Calu3 (cell line): Measurements from ENCODE around the gene NR3C1. TPM values are rescaled to one million over a fixed set of nuclear protein-coding genes. Genes with fewer than 3 reads are reported as not detected.
A peak's percentile ranks its signal among the peaks of the same experiment; 100 is the strongest.

ENCODE experiments used
- BruUV-seq: library from RNA; stranded (reverse); fragments of 400-500 nt; replicated peaks from 2 replicates; lab custom pipeline; 2021; lab: Mats Ljungman, UMichigan
- CTCF ChIA-PET: fragments of 300-600 bp; sonication (Branson Sonifier 250); formaldehyde crosslinking; loops from one replicate; lab custom pipeline; 2022; ENCODE audit warnings: antibody characterized with exemption; lab: Charles Lee
- DNase-seq: peaks from one replicate; pipeline ENCODE4 v3.0.0; 2022
- H3K27ac Mint-ChIP-seq: one replicate; pipeline ENCODE4 v1.8.0; 2022; ENCODE audit warnings: mixed read lengths; ENCODE audit not compliant: unreplicated experiment
- H3K27me3 Mint-ChIP-seq: one replicate; pipeline ENCODE4 v1.8.0; 2022; ENCODE audit warnings: mixed read lengths; ENCODE audit not compliant: unreplicated experiment
- H3K36me3 Mint-ChIP-seq: one replicate; pipeline ENCODE4 v1.8.0; 2022; ENCODE audit warnings: mild to moderate bottlenecking, moderate library complexity, mixed read lengths; ENCODE audit not compliant: insufficient read depth, unreplicated experiment
- H3K4me1 Mint-ChIP-seq: one replicate; pipeline ENCODE4 v1.8.0; 2022; ENCODE audit warnings: mild to moderate bottlenecking, low read depth, mixed read lengths; ENCODE audit not compliant: unreplicated experiment
- H3K4me3 Mint-ChIP-seq: one replicate; pipeline ENCODE4 v1.8.0; 2022; ENCODE audit warnings: mild to moderate bottlenecking, low read depth, moderate library complexity, mixed read lengths; ENCODE audit not compliant: unreplicated experiment
- H3K9me3 Mint-ChIP-seq: one replicate; pipeline ENCODE4 v1.8.0; 2022; ENCODE audit warnings: low read depth, mixed read lengths; ENCODE audit not compliant: unreplicated experiment
- CTCF ChIP-seq: fragments of 200-600 bp; IDR thresholded peaks from one replicate; pipeline ENCODE4 v1.8.0; 2022; ENCODE audit warnings: antibody characterized with exemption; ENCODE audit not compliant: unreplicated experiment
- intact Hi-C: fragments of 100-400 bp; cut with micrococcal nuclease; formaldehyde crosslinking; loops from one replicate; pipeline ENCODE4 v1.10.0; 2022; ENCODE audit not compliant: unreplicated experiment
- total RNA-seq: library from RNA; stranded (reverse); gene quantifications from 2 replicates; pipeline ENCODE4 v1.2.3, GENCODE V29; 2022

The NR3C1 gene
- total RNA-seq, 1 experiment from 2014 or later: 63.1 TPM

GRCh38 chr5:143244990-143245389, 158.5 kb downstream of the NR3C1 start:
- peaks cover 23% of the 10 kb centered on the region for H3K36me3 Mint-ChIP-seq
- intact Hi-C loops: loop anchor here (10.0 kb wide), 2 partner anchors 150 to 260 kb away; no protein-coding TSS in a partner anchor
- H3K4me1 Mint-ChIP-seq: peaks cover 65% of the 10 kb centered on the region
- H3K9me3 Mint-ChIP-seq: peaks cover 6% of the 10 kb centered on the region
- TF ChIP-seq CTCF: no peak
- H3K27ac Mint-ChIP-seq: peak overlapping the region; percentile 63
- peak overlapping the region; percentile 39 for H3K4me3 Mint-ChIP-seq
- no peak for DNase-seq
- CTCF ChIA-PET: interaction anchor here (1.2 to 2.0 kb wide), 3 partner anchors 117 to 242 kb away, joined by 3 to 7 read pairs (median 4); no protein-coding TSS in a partner anchor
- no peaks in the 10 kb centered on the region for H3K27me3 Mint-ChIP-seq
- BruUV-seq: no TSS peak

GRCh38 chr5:143244000-143244736, 159.3 kb downstream of the NR3C1 start:
- Mint-ChIP-seq H3K9me3 (peaks cover 6% of the 10 kb centered on the region), H3K4me1 (peaks cover 57% of the 10 kb centered on the region), H3K36me3 (peaks cover 23% of the 10 kb centered on the region), H3K4me3 (peak overlapping the region; percentile 39), H3K27me3 (no peaks in the 10 kb centered on the region), H3K27ac (peak overlapping the region; percentile 63)
- TSS peak; percentile 83 for BruUV-seq
- CTCF ChIA-PET: interaction anchor here (1.0 to 1.2 kb wide), 2 partner anchors 10 to 116 kb away, joined by 3 to 4 read pairs; no protein-coding TSS in a partner anchor
- peak; percentile 72 for DNase-seq
- intact Hi-C loops: loop anchor here (10.0 kb wide), 2 partner anchors 151 to 261 kb away; no protein-coding TSS in a partner anchor
- no peak for TF ChIP-seq CTCF

GRCh38 chr5:143243103-143243502, 160.4 kb downstream of the NR3C1 start:
- no peak overlapping the region for H3K4me3 Mint-ChIP-seq
- CTCF ChIA-PET: no interaction called here
- DNase-seq: no peak

GRCh38 chr5:143241892-143242291, 161.6 kb downstream of the NR3C1 start:
- Mint-ChIP-seq H3K27ac (peak overlapping the region; percentile 32), H3K4me1 (peaks cover 51% of the 10 kb centered on the region), H3K27me3 (no peaks in the 10 kb centered on the region), H3K9me3 (no peaks in the 10 kb centered on the region), H3K36me3 (peaks cover 15% of the 10 kb centered on the region), H3K4me3 (peak overlapping the region; percentile 22)
- no peak for DNase-seq
- no peak for TF ChIP-seq CTCF
- BruUV-seq: no TSS peak
- intact Hi-C loops: loop anchor here (10.0 kb wide), 2 partner anchors 153 to 263 kb away; no protein-coding TSS in a partner anchor
- CTCF ChIA-PET: interaction anchor here (0.6 to 1.0 kb wide), 4 partner anchors 10 to 159 kb away, joined by 3 to 5 read pairs (median 3); no protein-coding TSS in a partner anchor

More at GRCh38 chr5:143243103-143243502, 160.4 kb downstream of the NR3C1 start:
- no TSS peak for BruUV-seq
- Mint-ChIP-seq H3K4me1 (peaks cover 51% of the 10 kb centered on the region), H3K9me3 (peaks cover 6% of the 10 kb centered on the region), H3K27ac (no peak overlapping the region), H3K36me3 (peaks cover 23% of the 10 kb centered on the region), H3K27me3 (no peaks in the 10 kb centered on the region)
- TF ChIP-seq CTCF: no peak
- intact Hi-C loops: loop anchor here (10.0 kb wide), 2 partner anchors 152 to 262 kb away; no protein-coding TSS in a partner anchor
